LoVo (cell line): Measurements from ENCODE around the gene CALD1.
"Not testable (repeated sequence)": the region's sequence is repeated elsewhere in the genome, so short reads cannot be mapped to it uniquely, and the experiment has no call there.

ENCODE experiments used
- DNase-seq: peaks from one replicate; pipeline ENCODE4 v3.0.0-alpha.2; 2016; ENCODE audit warnings: low spot score

The CALD1 gene

DNA sequence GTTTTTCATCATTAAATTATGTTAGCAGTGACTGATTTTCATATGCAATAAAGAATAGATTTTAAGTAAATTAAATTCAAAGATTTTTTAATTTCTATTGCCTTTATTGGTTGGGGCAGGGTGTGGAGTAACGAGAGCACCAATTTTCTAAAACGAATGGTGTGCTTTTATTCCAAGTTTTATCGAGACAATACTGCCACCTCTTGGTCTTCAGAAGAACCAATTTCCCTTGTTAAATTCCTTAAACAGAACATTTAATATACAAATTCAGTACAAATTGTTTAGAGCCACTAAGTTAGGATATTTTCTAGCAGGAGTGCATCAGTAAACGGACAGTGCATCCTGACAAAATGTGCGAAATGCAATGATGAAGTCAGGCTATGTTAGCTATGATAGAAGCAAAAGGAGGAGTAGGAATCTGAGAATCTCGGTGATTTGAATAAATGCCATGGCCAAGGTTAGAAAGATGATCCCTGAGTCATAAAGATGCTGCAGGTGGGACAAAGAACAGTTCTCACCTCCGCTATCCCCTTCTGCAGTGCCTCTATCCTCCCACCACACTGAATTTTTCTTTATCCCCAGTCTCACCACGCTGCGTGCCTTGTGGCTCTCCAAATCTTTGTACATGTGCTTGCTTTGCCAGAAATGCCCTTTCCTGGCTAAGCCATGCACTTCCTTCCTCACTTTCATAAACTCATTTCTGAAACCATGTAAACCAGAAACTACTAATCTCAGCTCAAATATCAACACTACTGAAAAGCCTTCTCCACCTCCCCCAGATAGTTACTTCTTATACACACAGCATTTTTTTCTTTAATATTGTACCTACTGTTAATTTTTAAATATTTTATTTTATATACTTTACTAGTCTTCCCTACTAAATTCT, 175.0 kb downstream of the CALD1 start:
- DNase-seq, result peak; percentile 56

DNA sequence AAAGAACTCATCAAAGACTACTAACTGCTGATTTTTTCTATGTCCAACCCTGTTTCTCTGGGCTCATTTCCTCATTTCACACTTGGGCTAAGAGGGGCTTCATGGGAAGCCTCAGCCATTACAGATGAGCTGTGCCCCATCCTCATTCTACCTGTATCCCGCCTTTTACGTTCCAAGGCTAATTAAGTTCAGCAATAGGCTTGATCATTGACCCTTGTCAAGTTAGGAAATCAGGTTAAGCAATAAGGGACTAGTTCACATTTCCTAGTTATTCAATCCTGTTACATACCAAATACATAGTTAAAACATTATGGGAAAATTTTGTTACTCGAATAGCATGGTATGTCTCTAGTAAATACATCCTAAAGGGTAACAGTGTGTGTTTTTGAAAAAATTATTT, 177.6 kb downstream of the CALD1 start:
- no peak for DNase-seq

DNA sequence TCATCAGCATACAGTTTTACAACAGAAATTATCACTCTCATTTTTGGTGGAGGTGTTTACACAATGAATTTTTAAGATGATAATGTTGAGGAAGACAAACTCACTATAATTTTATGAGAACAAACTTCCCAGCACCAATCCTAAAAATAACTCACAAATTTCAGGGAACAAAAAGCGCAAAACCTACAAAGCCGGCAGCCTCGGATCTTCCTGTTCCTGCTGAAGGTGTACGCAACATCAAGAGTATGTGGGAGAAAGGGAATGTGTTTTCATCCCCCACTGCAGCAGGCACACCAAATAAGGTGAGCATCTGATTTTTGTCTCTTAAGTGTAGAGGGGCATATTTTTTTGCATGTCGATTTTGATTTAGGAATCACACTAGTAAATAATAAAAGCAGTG, 180.4 kb downstream of the CALD1 start:
- DNase-seq, result no peak

DNA sequence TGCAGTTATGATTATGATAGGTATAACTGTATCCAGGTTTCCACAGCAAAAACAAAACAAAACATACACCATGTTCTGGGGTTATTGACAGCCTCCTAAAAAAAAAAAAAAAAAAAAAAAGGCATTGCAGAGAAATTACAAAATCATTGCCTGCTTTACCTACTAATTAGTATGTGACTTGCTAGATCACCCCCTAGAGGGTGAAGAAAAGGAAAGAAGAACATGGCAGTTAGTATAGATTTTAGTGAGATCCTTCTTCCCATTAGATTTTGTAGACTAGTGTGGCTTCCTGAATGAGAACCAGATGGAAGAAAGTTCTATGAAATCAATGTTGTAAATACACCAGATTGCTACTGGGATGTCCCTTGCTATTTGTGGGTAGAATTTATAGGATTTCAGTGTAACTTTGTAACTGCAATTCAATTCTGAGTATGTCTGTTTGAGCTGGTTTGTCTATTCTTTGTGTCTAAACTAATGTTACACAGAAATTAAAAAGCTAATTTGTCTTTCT, 182.9 kb downstream of the CALD1 start:
- DNase-seq, result no peak

DNA sequence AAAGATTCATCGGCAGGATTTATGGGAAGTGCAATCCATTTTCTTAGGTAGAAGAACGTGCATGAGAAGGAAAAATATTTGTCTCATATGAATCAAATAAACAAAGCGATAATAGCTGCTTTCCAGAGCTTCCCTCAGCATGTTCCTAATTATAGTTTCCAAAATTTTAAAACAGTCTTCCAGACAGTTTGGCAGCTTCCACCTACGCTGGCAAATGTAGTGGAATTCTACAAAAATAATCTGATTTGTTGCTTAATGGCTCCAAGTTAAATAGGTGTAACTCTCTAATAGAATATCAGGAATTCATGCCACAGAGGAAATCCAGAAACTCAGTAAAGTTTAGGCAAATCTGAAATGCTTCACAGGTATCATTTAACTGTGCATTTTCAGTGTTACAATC, 183.6 kb downstream of the CALD1 start:
- no peak for DNase-seq

DNA sequence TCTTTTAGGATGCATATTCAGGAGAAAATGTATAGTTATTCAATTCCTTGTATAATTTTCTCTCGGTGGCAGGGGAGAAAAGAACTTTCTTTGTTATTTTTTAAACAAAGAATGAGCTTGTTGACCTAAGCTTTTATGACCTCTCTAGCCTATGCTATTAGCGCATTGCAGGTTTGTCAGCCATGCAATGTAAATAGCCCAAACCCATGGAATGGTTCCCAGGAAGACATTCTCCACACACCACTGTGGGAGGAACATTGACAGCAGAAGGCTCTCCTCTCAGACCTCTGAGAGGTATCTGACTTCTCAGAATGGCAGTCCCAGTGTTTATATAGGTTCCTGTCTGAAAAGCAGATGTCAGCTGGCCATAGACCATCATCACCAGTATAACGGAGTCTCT, 187.3 kb downstream of the CALD1 start:
- DNase-seq, result no peak

DNA sequence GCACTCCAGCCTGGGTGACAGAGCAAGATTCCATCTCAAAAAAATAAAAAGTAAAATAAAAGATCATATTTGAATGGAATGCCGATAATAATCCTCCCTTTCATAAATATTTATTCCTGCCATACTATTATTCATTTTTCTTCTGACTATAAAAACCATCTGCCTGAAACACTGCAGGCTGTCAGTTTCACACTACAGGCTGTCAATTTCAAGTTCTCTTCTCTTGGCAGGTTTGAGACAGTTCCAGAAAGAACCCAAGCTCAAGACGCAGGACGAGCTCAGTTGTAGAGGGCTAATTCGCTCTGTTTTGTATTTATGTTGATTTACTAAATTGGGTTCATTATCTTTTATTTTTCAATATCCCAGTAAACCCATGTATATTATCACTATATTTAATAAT, 188.7 kb downstream of the CALD1 start:
- DNase-seq, result no peak

DNA sequence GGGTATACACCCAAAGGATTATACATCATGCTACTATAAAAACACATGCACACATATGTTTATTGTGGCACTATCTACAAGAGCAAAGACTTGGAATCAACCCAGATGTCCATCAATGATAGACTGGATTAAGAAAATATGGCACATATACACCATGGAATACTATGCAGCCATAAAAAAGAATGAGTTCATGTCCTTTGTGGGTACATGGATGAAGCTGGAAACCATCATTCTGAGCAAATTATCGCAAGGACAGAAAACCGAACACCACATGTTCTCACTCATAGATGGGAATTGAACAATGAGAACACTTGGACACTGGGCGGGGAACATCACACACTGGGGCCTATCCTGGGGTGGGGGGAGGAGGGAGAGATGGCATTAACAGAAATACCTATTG, 202.2 kb downstream of the CALD1 start:
- not testable (repeated sequence) for DNase-seq

DNA sequence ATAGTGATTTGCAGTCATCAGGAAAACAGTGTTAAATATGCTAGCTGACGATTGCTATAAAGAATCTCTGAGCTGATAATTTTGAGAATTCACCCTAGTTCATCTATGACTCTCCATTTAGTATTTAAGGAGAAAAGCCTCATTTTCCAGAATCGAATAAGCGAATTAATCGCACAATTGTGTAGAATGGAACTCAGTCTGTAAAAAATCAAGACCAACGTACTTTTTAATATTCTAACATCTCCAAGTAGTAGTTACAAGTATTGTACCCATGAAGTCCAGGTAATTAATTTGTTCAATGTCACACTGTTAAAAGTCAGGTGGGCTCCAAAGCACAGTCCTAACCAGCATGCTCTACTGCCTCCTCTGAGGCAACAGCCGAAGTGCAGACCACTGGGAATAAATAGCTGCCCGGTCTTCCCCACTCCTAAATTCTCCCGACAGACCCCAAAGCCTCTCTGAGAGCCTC, 206.5 kb downstream of the CALD1 start:
- no peak for DNase-seq

DNA sequence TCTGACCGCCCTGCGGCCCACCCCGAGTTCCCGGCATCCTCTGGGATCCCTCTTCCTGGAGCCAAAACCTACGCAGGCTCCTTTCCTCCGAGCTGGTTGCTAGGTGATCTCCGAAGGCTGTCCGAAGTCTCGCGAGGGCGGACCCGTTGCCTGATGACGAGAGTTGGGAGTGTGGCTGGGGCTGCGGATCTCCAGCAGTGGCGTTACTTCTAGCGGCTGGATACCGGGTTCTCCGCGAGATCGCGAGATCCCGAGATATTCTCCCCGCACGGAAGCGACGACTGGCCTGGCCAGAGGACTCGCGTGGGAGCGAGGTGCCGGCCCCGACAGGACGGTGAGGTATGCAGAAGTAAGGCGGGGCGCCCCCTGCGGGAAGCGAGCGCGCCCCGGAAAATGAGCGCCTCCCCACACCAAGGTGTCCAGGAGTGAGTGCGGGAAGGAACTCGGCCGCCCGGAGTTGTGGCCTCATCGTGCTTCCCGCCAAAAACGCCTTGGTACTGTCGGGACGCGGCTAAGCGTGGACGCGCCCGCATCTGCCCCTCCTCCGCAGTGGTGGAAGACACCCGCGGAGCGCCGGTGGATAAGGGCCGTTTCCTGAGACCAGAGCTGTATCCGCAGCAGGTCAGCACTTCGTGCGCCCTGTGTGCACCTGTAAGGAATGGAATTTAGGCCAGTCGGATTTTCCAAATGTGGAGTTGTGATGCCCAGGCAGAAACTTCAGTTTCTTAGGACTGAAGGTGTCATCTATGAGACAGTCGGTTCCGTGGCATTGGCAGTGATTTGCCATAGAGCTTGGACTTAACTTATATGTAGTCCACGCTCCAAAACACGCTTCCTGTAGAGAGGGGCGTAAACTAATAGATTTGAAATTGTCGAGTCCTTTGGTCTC, 207.2 kb downstream of the CALD1 start, which contains the start of gene AGBL3:
TSS of gene AGBL3 (plus strand) at position 146 of the 889 bp plus-strand sequence. CDS start 1,426 bp downstream, outside the sequence.
- peak; percentile 98 for DNase-seq

DNA sequence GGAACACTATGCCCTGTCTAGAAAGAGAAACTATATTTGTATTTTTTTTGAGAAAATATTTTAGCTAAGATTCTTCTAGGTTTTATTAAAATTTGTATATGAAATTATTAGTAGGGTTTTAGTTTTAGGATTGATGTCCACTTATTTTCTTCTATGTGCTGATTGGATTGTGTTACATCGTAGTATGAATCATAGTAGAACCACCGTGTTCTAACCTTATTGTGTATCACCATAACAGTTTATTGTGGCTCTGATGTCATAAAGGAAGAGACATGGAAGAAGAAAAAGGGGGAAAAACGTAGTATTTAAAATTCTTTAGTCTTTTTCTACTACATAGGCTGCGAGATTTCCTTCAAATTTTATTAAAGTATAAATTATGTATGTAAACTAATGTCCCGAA, 208.7 kb downstream of the CALD1 start:
- DNase-seq, result no peak

DNA sequence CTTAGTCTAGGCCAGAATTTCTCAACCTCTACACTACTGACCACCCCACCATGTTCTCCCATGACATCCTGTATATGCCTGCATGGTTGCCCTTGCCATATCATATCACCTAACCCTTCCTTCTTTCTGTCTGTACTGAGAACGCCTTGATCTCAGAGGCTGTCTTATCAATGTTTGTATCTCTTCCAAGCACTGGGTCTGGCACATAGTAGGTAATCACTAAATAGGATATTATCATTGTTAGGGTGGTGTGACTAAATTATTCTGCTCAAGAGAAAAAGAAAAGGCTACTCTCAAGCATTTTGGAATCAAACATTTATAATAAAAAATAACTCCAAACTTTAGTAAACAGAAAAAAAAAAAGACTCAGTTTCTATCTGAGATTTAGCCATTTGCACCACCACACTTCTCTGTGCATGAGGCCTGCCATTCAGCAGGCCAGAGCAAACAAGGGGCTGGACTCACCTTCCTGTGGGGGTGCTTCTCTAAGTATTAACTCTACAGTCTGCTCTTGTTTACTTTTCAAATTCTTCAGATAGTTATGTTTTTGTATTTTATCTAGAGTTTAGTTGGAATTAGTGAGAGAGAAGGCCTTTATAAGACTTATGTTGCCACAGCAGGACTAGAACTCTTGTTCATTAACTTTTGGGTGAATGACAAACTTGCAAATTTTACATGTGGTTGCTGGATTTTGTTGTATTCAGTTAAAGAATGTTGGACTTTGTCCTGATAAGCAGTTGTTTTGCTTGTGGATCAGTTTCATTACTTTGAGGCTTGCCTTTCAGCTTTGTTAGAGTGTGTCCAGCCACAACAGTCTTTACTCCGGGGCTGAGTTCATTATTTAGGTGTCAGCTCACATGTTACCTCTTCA, 212.3 kb downstream of the CALD1 start:
- peak; percentile 32 for DNase-seq

DNA sequence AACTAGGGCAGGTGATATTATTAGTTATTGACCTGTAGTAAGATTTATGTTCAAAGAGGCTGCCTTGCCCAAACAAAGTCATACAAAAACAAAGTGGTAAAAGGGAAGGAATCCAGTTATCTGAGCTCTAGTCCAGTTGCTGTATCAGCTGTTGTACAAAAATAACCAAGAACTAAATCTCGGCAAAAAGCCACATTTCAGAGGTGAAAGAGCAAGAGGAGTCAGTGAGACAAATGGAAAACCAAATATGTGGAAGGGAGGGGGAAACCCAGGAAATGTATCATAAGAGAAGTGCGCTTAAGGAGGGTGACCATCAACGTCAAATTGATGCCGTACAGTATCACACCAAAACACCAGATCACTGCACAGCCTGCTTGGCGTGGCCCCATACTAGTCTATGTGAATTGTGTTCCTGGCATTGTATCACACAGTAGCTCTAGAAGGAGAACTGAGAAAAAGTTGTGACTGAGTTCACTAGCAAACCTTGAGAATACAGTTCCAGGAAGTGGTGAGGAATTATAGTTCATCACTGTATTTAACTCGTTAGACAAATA, 213.3 kb downstream of the CALD1 start:
- no peak for DNase-seq

DNA sequence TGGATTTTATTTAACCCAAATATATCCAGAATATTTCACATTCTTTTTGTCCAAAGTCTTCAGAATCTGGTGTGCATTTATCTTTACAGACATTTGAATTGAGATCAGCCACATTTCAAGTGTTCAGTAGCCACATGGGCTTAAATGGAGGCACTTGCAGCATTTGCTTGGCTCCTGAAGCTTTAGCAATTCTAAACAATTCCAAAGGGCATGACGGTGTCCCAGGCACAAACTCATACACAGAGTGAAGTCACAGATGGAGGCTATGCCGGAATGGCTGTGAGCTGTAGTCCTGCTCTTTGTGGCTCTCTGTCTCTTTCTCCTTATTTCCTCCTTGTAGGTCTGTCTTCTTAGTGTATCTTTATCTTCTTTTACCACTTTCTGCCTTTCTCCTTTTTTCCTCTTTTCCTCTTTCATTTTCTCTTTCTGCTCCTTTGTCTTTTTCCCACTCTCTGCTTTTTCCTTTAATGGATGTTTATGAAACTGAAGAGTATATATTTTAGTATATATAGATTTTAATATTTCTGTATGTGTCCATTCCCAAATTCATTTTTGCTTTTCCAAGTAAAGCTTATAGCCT, 214.5 kb downstream of the CALD1 start:
- DNase-seq, result no peak

DNA sequence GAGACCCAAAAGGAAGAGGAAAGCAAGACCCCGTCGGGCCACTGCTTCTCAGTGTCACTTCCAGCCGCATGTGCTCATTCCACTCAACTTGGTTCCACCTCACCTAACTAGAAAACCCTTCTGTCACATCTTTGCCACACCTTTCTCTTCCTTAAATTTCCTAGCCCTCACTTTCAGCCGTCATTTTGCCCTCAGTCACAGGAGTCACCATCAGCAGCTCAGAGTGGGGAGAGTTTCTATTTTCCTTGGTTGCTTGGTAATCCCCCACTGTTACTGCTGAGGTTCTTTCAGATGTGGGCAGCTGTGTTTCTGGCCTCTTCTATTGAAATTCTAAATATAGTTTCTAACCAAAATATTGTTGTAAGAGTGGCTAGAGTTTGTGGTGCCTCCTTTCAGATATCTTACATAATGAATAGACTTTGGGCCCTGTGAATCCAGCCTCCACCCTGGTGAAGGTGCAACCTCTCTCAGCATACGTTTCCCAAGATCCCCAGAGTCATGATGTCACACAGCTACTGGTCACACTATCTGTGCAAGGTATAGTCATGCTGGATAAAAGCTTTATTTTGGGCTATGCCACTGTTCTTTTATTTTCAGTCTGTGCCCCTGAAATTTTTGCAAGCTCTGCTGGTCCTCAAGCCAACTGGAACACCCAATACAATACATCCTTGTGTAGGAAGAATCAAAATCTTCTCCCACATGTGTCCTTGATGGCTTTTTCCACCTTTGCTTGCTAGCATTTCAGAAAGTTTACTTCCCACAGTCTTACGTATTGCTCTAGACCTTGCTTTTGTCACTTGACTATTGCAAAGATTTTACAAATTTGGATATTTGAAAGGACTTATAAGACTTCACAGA, 216.0 kb downstream of the CALD1 start:
- DNase-seq, result no peak

DNA sequence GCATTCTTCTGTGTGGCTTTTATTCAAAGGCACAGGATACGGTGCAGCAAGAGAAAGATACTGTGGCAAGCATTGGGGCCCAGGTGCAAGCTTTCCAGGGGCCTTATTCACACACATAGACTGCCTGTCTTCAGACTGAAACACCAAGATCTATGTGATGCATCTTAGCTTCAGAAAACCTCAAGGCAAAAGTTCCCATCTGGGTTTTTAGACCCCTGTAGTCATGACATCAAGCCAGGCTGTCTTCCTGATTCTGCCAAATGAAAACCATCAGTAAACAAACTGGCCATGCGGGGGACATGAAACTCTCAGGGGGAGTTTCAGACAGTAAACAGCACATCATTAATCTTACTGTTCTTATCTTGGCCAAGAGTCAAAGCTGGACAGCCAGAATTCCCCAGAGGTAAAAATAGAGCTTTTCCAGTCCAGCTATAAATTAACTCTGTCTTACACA, 216.7 kb downstream of the CALD1 start:
- DNase-seq, result no peak

DNA sequence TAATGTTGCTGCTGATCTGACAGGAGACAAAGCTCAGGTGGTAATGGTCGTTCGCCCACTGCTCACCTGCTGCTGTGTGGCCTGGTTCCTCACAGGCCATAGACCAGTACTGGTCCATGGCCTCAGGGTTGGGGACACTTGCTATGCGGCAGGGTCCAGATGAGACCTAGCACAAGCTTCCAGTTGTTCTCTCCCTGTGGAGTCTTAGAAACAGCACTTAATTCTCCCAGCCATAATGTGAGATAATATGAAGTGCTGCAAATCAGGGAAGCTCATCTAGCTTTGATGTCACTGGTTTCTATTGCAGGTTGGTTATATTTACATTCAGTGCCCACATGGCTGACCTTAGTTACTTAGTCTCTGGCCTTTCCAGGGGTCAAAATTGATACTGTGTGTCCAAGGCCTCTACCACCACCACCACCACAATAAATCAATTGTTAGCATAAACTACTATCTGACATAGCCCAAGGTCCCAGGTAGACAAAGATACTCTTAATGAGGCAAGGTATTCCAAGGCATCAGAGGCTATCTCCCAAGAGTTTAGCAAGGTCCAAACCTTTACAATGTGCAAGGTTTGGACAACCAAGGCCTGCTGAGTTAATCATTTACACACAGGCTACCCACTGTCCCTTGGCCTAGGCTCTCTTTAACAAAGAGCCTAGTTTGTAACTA, 217.9 kb downstream of the CALD1 start:
- DNase-seq, result no peak

DNA sequence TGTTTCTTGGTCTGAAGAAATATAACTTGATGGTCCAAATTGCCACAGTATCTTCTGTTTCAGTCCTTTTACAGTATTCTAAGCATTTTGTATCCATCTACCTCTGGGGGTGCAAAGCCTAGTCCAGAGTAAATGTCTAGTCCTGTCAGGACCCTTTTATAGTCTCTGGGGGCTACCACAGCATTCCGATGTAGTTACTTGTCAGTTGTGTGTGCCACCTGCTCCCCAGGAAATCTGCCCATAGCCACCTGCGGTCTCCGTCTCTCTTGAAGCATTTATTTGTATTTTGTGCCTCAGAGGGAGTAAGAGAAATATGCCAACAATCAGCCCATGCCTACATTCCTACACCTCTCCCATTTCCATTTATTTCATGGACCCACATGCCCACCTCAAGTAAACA, 219.7 kb downstream of the CALD1 start:
- no peak for DNase-seq
